ENCODE measurements around the gene ADK.
"Not testable (repeated sequence)": the region's sequence is repeated elsewhere in the genome, so short reads cannot be mapped to it uniquely, and the experiment has no call there.

The ADK gene

DNA sequence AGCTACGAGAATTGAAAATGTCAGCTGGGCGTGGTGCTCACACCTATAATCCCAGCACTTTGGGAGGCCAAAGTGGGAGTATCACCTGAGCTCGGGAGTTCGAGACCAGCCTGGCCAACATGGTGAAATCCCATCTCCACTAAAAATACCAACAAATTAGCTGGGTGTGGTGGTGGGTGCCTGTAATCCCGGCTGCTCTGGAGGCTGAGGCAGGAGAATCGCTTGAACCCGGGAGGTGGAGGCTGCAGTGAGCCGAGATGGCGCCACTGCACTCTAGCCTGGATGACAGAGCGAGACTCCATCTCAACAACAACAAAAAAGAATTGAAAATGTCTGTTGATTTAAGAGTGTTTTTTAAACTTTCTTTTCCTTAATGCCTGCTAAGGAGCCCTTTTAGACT lies 4.0 kb upstream of the ADK start:
- not testable (repeated sequence) for DNase-seq (ENCODE audit: low spot score)

DNA sequence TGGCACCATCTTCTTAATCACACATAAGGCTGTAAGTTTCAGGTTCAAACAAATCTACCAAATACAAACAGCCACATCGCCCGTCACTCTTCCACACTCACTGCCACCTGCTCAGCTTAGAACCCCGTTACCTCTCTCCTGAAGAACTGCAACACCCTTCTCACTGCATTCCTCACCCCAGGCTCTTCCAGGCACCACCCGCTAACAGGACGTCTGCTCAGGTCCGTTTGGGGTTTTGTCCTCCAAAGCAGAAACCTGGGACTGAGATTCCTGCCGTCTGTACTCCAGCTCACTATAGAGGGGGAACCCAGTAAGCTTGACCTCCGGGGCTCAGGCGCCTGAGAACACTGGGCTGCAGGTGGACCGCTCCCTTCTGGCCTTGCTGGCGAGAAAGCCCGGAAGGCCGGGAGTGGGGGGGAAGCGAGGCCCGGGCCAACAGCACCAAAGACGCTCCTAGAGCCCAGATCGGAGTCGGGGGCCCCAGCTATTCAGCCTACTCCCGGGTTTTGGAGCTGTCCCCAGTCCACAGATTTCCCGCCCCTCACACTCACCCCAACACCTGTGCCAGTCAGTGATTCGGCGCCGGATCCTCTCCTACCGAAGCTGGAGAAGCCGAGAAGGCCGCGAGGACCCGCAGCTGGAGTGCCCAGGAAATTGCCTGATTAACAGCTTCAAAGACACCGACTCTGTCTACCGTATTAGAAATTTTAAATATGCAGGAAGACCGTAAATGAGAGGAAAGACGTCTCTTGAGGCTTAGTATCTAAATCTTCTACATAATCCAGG lies 624 bp upstream of the ADK start, which contains the start of gene AP3M1:
TSS of gene AP3M1 (minus strand) at position 625 of the 786 bp plus-strand sequence. CDS start 12,449 bp downstream, outside the sequence.
- DNase-seq (ENCODE audit: low spot score), result peak; percentile 87

DNA sequence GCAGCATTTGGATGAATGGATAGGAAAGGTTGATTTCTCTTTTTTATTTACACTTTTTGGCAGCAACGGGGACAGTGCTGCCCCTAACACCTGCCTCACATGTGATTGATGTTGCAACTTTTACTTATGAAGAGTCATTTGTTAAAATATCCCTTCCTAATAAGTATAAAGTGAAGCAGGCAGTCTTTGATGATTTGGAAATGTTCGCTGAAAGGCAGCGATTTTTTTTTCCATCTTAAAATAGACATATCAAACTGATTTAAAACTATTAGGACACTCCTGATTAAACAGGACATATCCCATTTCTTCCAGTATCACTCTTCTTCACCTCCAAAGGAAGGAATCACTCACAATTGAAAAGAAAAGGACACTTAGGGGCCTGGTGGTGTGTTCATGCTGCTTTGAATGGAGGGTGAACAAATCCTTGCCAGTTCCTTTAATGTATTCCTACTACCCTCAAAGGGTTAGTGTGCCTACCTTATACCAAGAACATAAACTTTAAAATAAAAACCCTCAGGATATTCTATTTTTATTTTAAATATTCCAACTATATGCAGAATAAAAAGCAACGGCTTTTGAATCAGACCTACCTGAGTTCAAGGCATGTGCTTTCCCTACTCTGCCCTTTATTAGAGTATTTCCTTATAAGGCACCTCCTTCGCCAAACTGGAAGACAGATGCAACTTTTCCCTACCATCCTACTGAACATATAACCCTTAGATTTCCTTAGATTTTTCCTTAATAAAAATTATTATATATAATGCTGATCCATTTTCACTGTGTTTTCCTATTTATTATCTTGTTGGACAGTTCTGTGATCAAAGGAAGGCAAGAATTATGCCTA lies 1.1 kb downstream of the ADK start:
- DNase-seq (ENCODE audit: low spot score), result no peak

DNA sequence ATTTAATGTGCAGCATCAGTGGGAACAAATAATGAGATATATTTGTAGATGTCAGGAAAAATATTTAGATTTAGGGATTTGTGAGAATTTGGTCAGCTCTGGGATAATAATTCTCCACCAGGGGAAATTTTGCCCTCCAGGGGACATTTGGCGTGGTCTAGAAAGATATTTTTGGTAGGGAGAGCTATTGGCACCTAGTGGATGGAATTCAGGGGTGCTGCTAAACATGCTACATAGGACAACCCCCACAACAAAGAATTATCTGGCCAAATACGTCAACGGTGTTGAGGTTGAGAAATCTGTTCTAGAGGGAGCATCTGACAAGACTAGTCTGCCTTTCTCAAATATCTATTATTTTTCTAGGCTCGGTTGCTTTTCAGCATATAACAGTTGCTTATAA lies 2.1 kb downstream of the ADK start:
- no peak for DNase-seq (ENCODE audit: low spot score)

GRCh38 chr10:74153676-74154075 lies 2.7 kb downstream of the ADK start:
- no peak for DNase-seq (ENCODE audit: low spot score)

- no peak for DNase-seq (ENCODE audit: low spot score)
Measured at GRCh38 chr10:74156919-74157289, 5.9 kb downstream of the ADK start.

DNA sequence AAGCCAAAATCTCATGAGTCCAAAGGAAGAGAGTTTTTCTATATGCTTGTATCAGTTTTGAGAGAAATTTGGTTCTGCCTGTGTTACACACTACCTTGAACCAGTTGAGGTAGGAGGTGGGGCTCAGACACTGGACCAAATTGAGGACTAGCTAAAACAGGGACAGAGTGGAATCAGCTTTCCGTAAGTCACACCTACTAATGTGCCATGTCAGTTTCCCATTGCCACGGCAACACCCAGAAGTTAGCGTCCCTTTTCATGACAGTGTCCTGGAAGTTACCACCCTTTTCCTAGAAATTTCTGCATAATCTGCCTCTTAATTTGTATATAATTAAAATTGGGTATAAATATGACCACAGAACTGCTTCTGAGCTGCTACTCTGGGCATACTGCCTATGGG lies 9.0 kb downstream of the ADK start:
- no peak for DNase-seq (ENCODE audit: low spot score)

- no peak for DNase-seq (ENCODE audit: low spot score)
Measured at GRCh38 chr10:74163319-74164068, 12.5 kb downstream of the ADK start.

GRCh38 chr10:74164716-74165529 lies 13.9 kb downstream of the ADK start:
- no peak for DNase-seq (ENCODE audit: low spot score)

DNA sequence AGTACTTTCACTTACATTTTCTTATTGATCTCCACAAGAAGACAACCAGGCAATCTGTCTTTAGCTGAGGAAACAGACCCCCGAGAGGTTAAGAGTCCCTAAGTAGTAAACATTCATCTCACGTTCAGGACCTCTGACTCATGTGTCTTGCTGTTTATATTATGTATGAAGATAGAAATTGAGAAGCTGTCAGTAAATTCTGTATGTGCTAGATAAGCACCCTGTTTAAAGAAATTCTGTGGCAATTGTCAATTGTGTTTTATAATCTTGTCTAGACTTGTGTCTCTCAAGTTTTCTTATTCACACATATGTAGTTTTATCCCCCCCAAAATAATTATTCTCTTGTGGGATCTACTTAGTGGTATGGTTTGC lies 14.5 kb downstream of the ADK start:
- no peak for DNase-seq (ENCODE audit: low spot score)

DNA sequence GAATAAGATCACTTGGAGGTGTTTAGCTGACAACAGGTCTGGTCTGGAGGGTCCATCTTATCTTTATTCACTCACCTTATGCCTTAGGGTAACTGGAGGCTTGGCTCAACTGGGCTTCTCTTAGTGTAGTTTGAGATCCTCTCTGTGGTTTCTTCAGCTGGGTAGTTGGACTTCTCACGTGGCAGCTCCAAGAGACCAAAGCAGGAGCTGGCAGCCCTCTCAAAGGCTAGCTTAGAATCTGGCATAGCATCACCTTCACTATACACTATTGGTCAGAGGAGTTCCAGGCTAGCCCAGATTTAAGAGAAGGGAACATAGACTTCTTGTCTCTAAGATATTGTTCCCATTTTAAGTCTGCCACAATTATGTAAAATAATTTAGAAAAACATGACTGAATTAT lies 16.4 kb downstream of the ADK start:
- no peak for DNase-seq (ENCODE audit: low spot score)

DNA sequence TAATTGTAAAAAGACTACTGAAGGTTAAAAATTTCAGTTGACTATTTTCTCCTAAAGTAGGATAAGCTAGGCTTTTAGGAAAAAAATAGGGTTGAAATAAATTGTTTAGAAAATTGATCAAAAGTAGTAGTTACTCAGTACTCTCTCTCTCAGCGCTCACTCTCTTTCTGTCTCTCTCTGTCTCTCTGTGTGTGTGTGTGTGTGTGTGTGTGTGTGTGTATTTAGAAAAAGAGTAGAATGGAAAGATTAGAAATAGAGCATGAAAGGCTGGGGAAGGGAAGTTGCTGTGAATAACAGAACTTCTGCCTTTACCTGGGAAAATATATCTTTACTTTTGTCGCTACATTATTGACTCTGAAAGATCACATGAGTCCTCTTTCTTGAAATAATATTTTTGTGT lies 20.6 kb downstream of the ADK start:
- no peak for DNase-seq (ENCODE audit: low spot score)

DNA sequence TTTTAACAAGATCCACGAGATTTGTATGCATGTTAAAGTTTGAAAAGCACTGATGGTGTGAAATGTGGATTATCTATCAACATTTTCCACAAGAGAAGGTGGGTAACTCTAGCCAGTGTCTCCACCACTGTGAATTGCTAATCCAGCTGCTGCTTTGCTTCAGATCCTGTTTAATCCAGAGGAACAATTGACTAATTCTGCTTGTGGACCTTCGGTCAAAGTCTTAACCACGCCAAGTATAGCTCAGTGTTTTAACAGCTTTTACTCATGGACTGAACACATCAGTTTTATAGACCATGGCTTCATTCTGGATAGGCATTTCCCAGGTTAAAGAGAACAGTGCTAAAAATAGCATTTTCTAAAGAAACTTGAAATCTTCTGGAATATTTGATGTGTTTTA lies 23.5 kb downstream of the ADK start:
- DNase-seq (ENCODE audit: low spot score), result no peak

DNA sequence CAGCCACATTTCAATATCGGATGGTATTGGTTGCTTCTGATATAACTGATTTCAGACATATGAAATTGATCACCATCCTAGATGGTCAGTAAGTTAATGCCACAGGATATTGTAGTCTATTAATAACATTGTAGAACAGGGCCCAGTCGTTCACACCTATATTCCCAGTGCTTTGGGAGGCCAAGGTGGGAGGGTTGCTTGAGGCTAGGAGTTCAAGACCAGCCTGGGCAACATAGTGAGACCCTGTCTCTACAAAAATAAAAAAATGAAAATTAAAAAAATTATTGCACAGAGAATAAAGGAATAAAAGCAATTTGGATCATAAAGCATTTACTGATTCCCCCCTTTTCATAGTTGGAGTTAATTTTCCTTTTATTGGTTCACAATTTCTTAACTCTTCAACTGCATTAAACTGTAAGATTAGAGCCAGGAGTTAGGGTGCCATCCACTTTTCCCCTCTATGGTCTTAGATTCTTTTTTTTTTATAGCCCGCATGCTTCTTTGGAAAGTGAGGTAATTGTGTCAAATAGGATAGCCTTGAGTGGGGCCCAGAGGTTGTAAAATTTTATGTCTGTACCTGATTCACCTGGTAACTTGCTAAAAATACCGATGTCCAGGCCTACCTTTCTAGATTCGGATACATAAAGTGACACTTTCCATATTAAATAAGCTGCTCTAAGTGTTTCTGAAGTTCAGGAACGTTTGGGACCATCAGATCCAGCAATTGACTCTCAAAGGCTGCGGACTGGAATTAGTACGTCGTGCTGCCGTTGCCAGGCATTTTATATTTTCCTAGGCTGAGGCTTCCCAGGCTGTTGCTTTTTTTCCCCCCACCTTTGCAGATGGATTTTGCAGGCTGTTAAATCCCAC lies 24.7 kb downstream of the ADK start:
- no peak for DNase-seq (ENCODE audit: low spot score)

GRCh38 chr10:74176380-74177139 lies 25.5 kb downstream of the ADK start:
- DNase-seq (ENCODE audit: low spot score), result peak; percentile 92

DNA sequence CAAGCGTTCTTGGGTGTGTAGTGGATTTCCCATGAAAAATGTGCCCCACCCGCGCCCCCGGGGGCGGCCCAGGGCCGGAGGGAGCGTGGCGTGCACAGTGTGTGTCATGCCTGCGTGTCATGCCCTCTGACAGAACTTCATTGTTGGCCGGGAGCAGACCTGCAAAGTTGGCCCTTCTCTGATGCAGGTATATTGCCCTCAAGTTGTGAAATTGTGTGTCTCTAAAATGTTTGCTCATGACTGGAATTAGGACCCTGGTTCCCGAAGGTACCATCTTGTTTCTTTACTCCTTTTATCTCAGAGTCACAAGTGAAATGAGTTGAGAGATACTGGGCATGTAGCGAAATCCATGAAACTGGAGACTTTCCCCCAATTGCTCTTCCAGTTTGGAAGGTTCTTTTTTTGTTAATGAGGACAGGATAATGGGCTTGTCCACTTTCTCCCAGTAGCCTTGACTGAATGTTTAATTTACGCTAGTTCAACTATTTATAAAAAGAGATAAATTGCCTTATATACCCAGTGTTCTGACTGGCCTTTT lies 26.2 kb downstream of the ADK start:
- DNase-seq (ENCODE audit: low spot score), result no peak

DNA sequence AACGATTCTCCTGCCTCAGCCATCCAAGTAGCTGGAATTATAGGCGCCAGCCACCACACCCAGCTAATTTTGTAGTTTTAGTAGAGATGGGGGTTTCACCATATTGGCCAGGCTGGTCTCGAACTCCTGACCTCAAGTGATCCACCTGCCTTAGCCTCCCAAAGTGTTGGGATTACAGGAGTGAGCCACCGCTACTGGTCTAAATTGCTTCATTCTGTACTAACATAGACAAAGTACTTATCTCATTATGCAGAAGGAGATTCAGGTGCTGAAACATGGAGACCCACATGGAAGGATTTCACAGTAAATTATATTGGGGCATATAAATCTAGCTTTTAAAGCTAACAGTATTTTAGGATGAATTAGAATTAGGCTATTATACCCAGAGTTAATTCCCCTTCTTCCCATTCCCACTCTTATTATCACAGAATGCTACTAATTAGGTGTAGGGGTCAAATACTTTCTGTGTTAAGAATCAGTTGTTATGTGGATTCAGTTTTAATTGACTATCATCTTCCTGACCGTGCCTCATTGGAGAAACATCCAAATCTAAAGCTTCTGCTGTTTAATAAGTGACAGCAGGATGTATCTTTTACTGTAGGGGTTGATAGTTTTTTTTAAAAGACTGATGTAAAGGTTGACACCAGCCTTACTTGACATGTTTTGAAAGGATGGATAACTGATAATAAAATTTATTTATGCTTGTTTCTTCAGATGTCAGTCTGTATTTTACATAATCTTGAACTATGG lies 27.2 kb downstream of the ADK start:
- no peak for DNase-seq (ENCODE audit: low spot score)

- DNase-seq (ENCODE audit: low spot score), result no peak
Measured at GRCh38 chr10:74179111-74179710, 28.2 kb downstream of the ADK start.

GRCh38 chr10:74186678-74187077 lies 35.7 kb downstream of the ADK start:
- DNase-seq (ENCODE audit: low spot score), result no peak

All from ecto neural progenitor cell (in vitro differentiated cells).